Measurements from ENCODE around the gene NLRC3. TPM values are rescaled to one million over a fixed set of nuclear protein-coding genes. Genes with fewer than 3 reads are reported as not detected.
"Not testable (repeated sequence)": the region's sequence is repeated elsewhere in the genome, so short reads cannot be mapped to it uniquely, and the experiment has no call there.

The NLRC3 gene, protein sequence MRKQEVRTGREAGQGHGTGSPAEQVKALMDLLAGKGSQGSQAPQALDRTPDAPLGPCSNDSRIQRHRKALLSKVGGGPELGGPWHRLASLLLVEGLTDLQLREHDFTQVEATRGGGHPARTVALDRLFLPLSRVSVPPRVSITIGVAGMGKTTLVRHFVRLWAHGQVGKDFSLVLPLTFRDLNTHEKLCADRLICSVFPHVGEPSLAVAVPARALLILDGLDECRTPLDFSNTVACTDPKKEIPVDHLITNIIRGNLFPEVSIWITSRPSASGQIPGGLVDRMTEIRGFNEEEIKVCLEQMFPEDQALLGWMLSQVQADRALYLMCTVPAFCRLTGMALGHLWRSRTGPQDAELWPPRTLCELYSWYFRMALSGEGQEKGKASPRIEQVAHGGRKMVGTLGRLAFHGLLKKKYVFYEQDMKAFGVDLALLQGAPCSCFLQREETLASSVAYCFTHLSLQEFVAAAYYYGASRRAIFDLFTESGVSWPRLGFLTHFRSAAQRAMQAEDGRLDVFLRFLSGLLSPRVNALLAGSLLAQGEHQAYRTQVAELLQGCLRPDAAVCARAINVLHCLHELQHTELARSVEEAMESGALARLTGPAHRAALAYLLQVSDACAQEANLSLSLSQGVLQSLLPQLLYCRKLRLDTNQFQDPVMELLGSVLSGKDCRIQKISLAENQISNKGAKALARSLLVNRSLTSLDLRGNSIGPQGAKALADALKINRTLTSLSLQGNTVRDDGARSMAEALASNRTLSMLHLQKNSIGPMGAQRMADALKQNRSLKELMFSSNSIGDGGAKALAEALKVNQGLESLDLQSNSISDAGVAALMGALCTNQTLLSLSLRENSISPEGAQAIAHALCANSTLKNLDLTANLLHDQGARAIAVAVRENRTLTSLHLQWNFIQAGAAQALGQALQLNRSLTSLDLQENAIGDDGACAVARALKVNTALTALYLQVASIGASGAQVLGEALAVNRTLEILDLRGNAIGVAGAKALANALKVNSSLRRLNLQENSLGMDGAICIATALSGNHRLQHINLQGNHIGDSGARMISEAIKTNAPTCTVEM
- total RNA-seq: 0.41 TPM

GRCh38 chr16:3577302-3577752 is at the start of gene NLRC3:
Gene NLRC3, minus strand, starts transcription at chr16:3577403. Its CDS starts 12,367 bp downstream, at chr16:3565036.
- FAIRE-seq (no peak), DNase-seq (ENCODE audit: low spot score in 2 of 2) (no peak)

DNA sequence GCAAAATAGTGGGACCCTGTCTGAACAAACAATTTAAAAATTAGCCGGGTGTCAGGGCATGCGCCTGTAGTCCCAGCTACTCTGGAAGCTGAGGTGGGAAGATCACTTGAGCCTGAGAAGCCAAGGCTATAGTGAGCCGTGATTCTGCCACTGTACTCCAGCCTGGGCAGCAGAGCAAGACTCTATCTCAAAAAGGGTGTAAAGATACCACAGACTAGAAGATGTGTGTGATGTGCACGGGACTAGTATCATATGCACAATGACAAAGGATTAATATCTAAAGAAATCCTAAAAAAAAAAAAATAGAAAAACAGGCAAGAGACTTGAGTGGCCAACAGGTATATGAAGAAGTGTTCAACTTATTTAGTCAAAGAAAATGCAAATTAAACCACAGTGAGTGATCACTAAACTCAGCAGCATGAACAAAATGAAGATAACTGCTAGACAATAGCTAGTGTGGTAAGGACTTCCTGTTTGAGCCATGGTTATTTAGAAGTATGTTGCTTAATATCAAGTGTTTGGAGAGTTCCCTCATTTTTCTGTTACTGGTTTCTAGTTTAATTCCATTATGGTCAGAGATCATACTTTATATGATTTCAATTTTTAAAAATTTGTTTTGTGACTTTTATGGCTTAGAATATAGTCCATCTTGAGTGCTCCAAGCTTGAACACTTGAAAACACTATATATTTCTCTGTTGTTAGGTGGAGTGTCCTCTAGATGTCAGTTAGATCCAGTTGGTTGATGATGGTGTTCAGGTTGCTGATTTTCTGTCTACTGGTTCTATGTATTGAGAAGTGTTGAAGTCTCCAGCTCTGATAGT is 48.9 kb upstream of the NLRC3 start:
- DNase-seq (ENCODE audit: low spot score in 2 of 2) (no peak), FAIRE-seq (no peak)

GRCh38 chr16:3625331-3625730 is 48.1 kb upstream of the NLRC3 start:
- FAIRE-seq: no peak
- DNase-seq (ENCODE audit: low spot score in 2 of 2): no peak

DNA sequence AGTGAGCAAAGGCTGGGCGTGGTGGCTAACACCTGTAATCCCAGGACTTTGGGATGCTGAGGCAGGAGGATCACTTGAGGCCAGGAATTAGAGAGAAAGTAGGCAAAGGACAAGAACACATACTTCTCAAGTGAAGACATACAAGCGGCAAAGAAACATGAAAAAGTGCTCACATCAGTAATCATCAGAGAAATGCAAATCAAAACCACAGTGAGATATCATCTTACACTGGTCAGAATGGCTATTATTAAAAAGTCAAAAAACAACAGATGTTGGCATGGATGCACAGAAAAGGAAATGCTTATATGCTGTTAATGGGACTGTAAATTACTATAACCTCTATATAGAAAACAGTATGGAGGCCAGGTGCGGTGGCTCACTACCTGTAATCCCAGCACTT is 46.4 kb upstream of the NLRC3 start:
- DNase-seq (ENCODE audit: low spot score in 2 of 2) (no peak), FAIRE-seq (no peak)

- no peak for FAIRE-seq
- DNase-seq (ENCODE audit: low spot score in 2 of 2): no peak
Observed at GRCh38 chr16:3618769-3619141, 41.6 kb upstream of the NLRC3 start.

- DNase-seq (ENCODE audit: low spot score in 2 of 2) (no peak), FAIRE-seq (no peak)
Observed at GRCh38 chr16:3612510-3613466, 35.6 kb upstream of the NLRC3 start.

GRCh38 chr16:3611146-3611975 is 34.2 kb upstream of the NLRC3 start, which contains the start of gene SLX4:
Gene SLX4, minus strand, starts transcription at chr16:3611606. Its CDS starts 2,642 bp downstream, at chr16:3608964.
- FAIRE-seq (no peak), DNase-seq (ENCODE audit: low spot score in 2 of 2) (peak; percentile 98 to 99)

GRCh38 chr16:3610698-3611145 is 33.5 kb upstream of the NLRC3 start:
- FAIRE-seq: no peak
- peak in 1 of 2 donors; percentile 37 for DNase-seq (ENCODE audit: low spot score in 2 of 2)

DNA sequence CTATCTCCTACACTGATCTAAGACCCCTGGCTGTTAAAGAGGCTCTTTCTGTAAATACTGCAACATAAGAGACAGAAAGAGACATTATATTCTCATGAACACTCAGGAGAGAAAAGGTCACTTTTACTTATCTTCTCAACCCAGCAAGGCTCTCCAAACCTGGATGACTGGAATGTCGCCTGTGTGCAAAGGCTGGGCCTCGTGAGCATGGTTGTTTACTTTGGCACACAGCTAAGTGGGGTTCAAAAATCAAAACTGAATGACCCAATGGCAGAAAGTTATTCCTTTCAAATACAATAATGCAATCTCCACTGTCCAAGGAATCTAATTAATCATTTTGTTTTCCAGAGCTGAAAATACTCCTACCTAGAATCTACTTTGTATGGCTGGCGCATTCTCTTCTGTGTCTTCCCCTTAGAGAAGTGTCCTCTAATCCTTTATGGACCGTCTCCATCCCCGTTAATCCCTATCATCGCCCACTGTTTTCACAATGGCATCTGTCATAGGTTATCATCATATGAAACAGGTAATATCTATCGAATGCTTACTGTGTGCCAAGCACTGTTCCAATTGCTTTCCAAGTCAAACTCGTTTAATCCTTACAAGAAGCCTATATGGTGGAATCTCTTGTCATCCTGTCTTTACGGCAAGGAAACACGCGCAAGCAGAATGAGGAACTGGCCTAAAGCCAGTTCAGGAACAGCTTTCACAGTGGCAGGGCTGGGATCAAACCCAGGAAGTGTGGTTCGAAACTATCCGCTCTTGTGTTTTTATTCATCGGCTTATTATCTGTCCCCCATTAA is 32.9 kb upstream of the NLRC3 start:
- no peak for DNase-seq (ENCODE audit: low spot score in 2 of 2)
- no peak for FAIRE-seq

DNA sequence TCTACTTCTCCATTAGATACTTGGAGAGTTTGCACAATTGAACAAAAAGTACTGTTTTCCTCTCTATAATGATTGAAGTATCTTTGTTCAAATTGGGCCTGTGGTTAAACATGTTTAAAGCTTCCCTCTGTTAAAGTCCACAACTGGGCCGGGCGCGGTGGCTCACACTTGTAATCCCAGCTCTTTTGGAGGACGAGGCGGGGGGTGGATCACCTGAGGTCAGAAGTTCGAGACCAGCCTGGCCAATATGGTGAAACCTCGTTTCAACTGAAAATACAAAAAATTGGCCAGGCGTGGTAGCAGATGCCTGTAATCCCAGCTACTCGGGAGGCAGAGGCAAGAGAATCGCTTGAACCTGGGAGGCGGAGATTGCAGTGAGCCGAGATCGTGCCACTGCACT is 31.8 kb upstream of the NLRC3 start:
- not testable (repeated sequence) for DNase-seq (ENCODE audit: low spot score in 2 of 2); FAIRE-seq

DNA sequence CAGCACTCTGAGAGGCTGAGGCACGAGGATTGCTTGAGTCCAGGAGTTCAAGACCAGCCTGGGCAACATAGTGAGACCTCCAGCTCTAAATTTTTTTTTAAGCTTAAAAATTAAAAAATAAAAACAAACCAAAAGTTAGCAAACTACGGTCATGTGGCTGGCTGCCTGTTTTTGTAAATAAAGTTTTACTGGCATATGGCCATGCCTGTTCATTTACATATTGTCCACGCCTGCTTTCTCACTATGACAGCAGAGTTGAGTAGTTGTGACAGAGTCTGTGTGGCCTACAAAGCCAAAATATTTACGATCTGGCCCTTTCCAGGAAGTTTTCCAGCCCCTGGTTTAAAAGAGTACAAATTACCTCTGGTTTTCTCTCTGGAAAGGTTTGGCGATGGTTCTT is 30.9 kb upstream of the NLRC3 start:
- no peak for FAIRE-seq

DNA sequence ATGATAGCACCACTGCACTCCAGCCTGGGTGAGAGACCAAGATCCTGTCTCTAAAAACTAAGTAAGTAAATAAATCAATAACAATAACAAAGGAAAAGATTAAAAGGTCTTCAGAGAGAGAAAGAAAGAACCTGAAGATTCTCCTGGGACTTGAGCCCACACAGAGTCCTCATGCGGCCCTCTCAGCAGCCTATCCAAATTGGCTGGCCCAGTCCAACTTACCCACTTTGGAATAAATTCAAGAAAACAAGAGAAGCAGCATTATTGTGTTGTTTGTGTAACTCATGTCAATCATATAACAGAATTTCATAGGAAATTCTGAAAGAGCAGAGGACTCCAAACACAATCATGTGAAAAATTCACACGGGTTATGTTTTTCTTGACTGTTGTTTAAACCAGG is 30.4 kb upstream of the NLRC3 start:
- DNase-seq (ENCODE audit: low spot score in 2 of 2): no peak
- FAIRE-seq: no peak

More for the DNA sequence above, 30.9 kb upstream of the NLRC3 start:
- DNase-seq (ENCODE audit: low spot score in 2 of 2): no peak

DNA sequence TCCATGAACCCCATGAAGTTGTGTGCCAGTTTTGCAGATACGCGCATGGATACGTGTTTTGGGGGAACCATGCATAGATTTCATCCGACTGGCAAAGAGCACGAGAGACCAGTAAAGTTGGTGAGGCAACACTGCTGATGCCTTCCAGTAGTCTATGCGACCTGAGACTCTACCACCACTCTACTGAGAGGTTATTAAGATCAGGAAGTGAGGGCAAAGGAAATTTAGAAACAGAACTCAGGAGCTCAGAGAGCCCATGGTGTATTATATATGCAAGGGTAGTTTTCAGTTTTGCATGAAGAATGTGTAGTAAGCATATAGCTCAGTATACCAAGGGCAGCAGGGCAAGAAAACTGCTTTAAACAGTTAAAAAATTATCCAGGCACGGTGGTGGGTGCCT is 30.0 kb upstream of the NLRC3 start:
- FAIRE-seq (no peak), DNase-seq (ENCODE audit: low spot score in 2 of 2) (no peak)

- DNase-seq (ENCODE audit: low spot score in 2 of 2): no peak
Observed at GRCh38 chr16:3606441-3606840, 29.2 kb upstream of the NLRC3 start.

DNA sequence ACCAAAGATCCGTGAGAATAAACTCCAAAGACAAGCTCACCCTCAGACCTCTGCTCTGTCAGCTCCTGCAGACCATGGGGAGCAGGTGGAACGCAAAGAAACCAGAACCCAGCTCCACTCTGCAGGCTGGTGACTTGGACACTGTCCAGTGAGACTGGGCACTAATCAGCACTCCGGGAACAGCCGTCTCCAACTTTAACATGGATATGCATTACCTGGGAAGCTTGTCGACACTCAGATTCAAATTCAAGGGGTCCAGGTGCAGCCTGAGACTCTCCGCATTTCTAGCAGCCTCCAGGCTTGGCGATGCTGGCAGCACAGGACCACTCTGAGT is 25.1 kb upstream of the NLRC3 start:
- no peak for DNase-seq (ENCODE audit: low spot score in 2 of 2)
- no peak for FAIRE-seq

More at GRCh38 chr16:3606441-3606840, 29.2 kb upstream of the NLRC3 start:
- FAIRE-seq: no peak

DNA sequence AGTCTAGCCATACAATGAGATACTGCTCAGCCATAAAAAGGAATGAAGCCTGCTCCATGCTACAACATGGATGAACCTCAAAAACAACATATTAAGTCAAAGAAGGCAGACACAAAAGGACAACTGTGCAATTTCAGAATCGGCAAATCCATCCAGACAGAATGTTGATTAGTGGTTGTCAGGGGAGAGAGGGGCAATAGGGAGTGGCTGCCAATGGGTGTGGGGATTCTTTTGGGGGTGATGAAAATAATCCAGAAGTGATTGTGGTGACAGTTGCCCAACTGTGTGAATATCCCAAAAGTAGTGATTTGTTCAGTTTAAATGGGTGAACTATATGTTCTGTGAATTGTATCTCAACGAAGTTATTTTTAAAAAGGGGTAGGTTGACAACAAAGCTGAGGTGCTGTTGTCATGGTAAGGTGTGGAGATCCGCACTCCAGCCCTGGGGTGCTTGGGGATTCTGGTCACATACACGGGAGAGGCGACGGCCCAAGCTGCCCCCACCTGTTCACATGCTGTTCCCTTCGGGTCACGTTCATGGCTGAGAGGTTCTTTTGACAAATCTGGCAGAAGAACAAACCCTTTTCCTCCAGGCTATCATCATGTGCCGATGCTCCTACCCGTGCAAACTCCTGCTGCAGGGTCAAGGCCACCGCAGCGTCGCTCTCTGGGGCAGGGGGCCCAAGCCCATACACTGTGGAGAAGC is 24.6 kb upstream of the NLRC3 start:
- DNase-seq (ENCODE audit: low spot score in 2 of 2) (no peak), FAIRE-seq (no peak)

- no peak for DNase-seq (ENCODE audit: low spot score in 2 of 2)
- no peak for FAIRE-seq
Observed at GRCh38 chr16:3599922-3600321, 22.7 kb upstream of the NLRC3 start.

Measured in frontal cortex (tissue), 4 donors.